ENCODE data around the gene ID3. TPM values are rescaled to one million over a fixed set of nuclear protein-coding genes. Genes with fewer than 3 reads are reported as not detected.

The ID3 gene
- total and polyA plus RNA-seq, 2 of the 8 experiments (the other 6 are each of a cell fraction or from before 2014, with no cell fraction given) = 240 to 304 TPM

DNA sequence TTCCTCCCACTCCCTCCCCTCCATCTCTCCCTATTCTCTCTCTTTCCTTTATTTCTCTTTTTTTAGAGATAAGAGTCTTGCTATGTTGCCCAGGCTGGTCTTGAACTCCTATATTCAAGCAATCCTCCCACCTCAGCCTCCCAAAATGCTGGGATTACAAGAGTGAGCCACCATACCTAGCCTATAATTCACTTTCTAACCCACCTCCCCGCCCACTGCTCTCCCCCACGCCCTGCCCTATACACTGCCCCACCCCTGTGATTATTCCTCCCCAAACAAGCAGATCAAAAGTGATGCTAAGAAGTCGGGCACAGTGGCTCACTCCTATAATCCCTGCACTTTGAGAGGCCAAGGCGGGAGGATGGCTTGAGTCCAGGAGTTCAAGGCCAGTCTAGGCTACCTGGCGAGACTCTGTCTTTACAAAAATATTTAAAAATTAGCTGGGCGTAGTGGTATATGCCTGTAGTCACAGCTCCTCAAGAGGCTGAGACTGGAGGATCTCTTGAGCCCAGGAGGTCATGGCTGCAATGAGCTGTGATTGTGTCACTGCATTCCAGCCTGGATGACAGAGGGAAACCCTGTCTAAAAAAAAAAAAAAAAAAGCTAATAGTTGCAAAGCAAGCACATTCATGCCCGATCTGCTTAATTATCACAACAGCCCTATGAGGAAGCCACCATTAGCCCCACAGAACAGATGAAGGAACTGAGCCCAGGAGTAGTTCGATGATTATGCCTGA is 15.4 kb downstream of the ID3 start (continued):
- TF ChIP-seq, protein P1, sequence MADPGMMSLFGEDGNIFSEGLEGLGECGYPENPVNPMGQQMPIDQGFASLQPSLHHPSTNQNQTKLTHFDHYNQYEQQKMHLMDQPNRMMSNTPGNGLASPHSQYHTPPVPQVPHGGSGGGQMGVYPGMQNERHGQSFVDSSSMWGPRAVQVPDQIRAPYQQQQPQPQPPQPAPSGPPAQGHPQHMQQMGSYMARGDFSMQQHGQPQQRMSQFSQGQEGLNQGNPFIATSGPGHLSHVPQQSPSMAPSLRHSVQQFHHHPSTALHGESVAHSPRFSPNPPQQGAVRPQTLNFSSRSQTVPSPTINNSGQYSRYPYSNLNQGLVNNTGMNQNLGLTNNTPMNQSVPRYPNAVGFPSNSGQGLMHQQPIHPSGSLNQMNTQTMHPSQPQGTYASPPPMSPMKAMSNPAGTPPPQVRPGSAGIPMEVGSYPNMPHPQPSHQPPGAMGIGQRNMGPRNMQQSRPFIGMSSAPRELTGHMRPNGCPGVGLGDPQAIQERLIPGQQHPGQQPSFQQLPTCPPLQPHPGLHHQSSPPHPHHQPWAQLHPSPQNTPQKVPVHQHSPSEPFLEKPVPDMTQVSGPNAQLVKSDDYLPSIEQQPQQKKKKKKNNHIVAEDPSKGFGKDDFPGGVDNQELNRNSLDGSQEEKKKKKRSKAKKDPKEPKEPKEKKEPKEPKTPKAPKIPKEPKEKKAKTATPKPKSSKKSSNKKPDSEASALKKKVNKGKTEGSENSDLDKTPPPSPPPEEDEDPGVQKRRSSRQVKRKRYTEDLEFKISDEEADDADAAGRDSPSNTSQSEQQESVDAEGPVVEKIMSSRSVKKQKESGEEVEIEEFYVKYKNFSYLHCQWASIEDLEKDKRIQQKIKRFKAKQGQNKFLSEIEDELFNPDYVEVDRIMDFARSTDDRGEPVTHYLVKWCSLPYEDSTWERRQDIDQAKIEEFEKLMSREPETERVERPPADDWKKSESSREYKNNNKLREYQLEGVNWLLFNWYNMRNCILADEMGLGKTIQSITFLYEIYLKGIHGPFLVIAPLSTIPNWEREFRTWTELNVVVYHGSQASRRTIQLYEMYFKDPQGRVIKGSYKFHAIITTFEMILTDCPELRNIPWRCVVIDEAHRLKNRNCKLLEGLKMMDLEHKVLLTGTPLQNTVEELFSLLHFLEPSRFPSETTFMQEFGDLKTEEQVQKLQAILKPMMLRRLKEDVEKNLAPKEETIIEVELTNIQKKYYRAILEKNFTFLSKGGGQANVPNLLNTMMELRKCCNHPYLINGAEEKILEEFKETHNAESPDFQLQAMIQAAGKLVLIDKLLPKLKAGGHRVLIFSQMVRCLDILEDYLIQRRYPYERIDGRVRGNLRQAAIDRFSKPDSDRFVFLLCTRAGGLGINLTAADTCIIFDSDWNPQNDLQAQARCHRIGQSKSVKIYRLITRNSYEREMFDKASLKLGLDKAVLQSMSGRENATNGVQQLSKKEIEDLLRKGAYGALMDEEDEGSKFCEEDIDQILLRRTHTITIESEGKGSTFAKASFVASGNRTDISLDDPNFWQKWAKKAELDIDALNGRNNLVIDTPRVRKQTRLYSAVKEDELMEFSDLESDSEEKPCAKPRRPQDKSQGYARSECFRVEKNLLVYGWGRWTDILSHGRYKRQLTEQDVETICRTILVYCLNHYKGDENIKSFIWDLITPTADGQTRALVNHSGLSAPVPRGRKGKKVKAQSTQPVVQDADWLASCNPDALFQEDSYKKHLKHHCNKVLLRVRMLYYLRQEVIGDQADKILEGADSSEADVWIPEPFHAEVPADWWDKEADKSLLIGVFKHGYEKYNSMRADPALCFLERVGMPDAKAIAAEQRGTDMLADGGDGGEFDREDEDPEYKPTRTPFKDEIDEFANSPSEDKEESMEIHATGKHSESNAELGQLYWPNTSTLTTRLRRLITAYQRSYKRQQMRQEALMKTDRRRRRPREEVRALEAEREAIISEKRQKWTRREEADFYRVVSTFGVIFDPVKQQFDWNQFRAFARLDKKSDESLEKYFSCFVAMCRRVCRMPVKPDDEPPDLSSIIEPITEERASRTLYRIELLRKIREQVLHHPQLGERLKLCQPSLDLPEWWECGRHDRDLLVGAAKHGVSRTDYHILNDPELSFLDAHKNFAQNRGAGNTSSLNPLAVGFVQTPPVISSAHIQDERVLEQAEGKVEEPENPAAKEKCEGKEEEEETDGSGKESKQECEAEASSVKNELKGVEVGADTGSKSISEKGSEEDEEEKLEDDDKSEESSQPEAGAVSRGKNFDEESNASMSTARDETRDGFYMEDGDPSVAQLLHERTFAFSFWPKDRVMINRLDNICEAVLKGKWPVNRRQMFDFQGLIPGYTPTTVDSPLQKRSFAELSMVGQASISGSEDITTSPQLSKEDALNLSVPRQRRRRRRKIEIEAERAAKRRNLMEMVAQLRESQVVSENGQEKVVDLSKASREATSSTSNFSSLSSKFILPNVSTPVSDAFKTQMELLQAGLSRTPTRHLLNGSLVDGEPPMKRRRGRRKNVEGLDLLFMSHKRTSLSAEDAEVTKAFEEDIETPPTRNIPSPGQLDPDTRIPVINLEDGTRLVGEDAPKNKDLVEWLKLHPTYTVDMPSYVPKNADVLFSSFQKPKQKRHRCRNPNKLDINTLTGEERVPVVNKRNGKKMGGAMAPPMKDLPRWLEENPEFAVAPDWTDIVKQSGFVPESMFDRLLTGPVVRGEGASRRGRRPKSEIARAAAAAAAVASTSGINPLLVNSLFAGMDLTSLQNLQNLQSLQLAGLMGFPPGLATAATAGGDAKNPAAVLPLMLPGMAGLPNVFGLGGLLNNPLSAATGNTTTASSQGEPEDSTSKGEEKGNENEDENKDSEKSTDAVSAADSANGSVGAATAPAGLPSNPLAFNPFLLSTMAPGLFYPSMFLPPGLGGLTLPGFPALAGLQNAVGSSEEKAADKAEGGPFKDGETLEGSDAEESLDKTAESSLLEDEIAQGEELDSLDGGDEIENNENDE (IDR thresholded peaks at IDR 0.05; ENCODE audit: insufficient replicate concordance, low read length) = no peak

Measured in H1 (cell line).